HG03108 (cell line): ENCODE results near the gene CES5A.
"Not testable (repeated sequence)": the region's sequence is repeated elsewhere in the genome, so short reads cannot be mapped to it uniquely, and the experiment has no call there.

Source experiments
- ATAC-seq: cut with Tn5 transposase; IDR thresholded peaks from one replicate; pipeline ENCODE4 v1.9.1; 2021; ENCODE audit warnings: moderate library complexity; ENCODE audit not compliant: unreplicated experiment

The CES5A gene, protein sequence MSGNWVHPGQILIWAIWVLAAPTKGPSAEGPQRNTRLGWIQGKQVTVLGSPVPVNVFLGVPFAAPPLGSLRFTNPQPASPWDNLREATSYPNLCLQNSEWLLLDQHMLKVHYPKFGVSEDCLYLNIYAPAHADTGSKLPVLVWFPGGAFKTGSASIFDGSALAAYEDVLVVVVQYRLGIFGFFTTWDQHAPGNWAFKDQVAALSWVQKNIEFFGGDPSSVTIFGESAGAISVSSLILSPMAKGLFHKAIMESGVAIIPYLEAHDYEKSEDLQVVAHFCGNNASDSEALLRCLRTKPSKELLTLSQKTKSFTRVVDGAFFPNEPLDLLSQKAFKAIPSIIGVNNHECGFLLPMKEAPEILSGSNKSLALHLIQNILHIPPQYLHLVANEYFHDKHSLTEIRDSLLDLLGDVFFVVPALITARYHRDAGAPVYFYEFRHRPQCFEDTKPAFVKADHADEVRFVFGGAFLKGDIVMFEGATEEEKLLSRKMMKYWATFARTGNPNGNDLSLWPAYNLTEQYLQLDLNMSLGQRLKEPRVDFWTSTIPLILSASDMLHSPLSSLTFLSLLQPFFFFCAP

DNA sequence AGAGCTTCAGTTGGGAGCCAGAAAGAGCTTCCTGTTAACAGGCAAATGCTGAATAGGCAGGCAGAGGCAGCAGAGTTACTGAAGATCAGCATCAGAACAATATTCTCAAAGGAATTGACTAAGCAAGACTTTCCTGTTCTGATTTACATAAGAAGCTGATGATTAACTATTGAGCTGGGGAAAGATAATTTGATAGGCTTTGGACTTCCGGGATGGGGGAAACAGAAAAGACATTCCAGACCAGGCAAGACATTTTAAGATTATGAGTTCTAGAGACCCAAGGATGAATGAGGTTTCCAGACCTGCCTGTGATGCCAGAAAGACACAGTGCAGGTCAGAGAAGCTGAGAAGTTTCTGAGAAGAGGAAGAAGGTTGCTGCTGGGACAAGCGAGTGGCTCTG, at the start of gene CES5A:
TSS of gene CES5A (minus strand) at position 101 of the 400 bp plus-strand sequence. CDS start 152 bp downstream, outside the sequence.
- ATAC-seq, result no peak

DNA sequence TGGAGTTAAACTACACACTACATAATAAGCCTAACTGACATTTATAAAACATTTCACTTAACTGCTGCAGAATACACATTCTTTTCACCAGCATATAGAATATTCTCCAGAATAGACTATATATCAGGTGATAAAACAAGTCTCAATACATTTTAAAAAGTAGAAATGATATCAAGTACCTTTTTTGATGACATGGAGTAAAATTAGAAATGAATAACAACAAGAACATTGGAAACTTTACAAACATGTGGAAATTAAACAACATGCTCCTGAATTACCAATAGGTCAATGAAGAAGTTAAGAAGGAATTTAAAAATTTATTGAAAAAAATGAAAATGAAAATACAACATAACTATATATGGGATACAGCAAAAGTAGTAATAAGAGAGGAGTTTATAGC, 47.5 kb upstream of the CES5A start:
- no peak for ATAC-seq

GRCh38 chr16:55917373-55918160, 42.4 kb upstream of the CES5A start:
- ATAC-seq, result no peak

GRCh38 chr16:55915096-55915827, 40.1 kb upstream of the CES5A start:
- ATAC-seq, result no peak

DNA sequence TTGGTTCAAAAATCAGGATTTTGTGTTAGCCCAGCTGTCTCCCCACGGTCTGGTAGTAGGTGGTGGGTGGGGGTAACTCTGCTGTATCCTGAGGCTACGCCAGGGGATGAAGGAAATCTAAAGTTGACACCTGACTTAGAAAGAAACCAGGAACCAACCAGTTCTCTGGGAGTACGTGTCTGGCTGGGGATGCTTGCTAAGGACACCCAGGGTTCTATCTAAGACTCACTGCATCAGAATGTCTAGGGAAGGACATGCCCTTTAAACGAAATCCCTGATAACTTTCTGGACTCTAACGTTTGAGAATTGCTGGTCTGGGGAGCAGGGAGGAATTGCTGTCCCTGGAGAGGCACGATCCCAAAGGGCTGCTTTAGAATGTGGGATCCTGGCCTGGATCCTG, 39.2 kb upstream of the CES5A start:
- ATAC-seq, result no peak

DNA sequence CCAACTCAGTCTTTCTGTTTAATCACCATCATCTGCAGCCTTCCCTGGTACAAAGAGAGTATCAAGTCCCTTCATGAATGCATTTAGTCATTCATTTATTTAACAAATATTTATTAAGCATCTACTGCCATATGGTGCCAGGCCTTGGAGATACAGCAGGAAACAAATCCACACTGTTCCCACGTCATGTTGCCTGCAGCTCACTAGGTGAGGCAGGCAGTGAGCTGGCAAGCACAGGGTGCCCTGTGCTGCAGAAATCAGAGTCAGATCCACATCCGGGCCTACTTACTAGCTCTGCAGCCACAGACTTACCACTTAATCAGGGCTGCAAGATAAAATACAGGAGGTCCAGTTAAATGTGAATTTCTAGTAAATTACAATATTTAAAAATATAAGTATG, 38.5 kb upstream of the CES5A start:
- ATAC-seq, result no peak

DNA sequence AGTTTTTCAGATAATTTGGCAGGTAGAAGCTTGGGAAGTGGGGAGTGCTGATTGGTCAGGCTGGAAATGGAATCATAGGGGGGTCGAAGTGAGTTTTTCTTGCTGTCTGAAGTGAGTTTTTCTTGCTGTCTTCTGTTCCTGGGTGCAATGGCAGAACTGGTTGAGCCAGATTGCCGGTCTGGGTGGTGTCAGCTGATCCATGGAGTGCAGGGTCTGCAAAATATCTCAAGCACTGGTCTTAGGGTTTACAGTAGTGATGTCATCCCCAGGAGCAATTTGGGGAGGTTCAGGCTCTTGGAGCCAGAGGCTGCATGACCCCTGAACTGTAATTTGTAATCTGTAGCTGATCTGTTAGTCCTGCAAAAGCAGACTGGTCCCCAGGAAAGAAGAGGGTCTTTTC, 37.9 kb upstream of the CES5A start:
- ATAC-seq, result not testable (repeated sequence)

DNA sequence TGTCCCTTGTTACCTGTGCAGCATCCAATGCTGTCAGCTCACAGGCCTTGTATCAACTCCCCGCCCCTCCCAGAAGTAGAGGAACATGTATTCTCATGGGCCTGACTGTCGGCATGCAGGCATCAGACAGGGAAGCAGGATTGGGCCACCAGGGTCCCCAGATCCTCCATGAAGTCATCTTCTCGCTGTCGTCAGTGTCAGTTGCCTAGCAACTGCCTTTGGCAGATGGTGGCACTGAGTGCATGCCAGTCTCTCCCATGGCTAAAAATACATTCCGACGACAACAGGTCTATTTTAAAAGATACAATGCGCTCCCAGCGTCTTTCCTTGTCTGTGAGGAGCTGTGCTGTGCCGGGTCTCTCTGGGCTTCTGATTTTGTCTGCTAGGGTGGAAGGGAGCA, 36.8 kb upstream of the CES5A start:
- no peak for ATAC-seq

GRCh38 chr16:55911616-55912015, 36.4 kb upstream of the CES5A start:
- ATAC-seq, result no peak

- ATAC-seq, result no peak
These were observed 34.7 kb upstream of the CES5A start for GRCh38 chr16:55909876-55910275.

DNA sequence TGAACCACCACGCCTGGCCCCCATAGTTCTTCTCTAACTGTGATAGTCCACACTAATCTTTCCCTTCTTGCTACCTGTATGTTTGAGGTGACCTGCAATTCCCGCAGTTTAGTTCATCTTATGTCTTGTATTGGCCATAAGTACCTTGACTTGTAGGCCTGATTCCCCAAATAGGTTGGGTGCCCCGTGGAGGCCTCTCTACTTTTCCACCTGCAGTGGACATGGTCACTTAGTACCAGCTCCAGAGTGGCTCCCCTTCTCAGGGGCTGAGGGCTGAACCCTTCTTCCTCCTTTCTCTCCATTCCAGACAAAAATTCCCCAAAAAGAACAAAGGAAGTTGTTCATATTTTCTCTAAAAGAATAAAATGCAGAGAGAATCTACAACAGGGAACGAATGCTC, 33.5 kb upstream of the CES5A start:
- no peak for ATAC-seq

GRCh38 chr16:55907661-55908060, 32.5 kb upstream of the CES5A start:
- no peak for ATAC-seq

DNA sequence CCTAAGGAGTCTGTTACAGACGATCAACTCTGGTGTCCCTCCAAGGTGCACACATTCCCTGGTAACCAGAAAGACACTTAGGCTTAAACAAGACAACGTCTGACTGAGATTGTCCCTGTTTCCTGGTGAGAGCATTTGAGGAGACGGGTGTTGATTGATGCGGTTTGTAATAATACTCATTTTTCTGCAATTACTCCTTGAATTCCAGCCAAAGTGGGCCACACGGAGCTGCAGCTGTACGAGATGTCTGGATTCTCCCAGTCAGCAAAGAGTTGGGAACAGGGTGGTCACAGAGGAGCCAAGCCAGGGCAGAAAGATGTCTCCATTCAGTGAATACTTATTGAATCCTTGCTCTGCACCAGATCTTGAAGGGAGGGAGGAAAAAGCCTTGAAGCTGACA, 30.9 kb upstream of the CES5A start:
- no peak for ATAC-seq

DNA sequence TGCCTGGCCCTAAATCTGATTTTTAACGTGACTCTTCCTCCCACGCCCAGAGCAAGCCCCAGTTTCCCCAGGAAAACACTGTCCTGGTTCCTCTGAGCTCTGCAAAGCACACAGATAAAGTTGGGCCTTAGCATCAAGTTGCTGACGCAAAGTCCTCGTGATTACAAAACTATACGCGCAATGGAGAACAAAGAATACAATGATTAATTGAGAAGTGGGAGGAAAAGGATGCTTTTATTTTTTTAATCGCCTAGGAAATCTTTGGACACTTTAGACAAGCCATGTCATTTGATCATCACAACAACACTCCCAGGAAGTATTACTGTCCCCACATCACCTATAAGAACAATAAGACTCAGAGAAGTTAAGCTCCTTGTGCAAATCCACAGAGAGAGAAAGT, 30.5 kb upstream of the CES5A start:
- ATAC-seq, result no peak

DNA sequence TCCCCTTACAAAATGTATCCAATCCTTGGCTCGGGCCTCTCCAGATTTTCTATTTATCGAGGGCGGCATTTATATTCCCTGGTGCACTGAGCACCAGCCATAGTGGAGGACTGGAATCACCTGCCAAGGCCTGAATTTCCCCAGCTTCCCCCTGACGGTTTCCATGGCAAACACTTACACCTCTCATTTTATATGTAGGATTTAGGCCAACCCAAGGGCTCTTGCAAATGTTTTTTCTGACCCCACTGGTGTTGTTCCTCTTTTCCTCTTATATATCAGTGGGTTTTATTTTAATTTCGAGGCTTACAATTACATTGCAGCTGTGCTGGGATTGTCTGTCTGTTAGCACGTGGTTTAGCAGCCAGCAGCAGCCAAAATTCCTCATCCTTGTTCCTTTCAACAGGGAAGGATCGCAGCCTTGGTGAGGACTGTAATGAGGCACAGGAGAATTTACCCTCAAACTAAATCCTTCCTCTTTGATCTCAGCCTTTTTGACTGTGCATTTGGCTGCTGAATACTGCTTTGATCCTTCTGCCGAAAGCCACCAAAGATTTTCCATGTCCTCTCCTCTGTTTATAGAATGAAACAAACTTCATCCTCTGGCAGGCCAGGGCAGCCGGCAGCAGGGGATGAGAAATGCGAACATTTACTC, 26.5 kb upstream of the CES5A start:
- no peak for ATAC-seq

DNA sequence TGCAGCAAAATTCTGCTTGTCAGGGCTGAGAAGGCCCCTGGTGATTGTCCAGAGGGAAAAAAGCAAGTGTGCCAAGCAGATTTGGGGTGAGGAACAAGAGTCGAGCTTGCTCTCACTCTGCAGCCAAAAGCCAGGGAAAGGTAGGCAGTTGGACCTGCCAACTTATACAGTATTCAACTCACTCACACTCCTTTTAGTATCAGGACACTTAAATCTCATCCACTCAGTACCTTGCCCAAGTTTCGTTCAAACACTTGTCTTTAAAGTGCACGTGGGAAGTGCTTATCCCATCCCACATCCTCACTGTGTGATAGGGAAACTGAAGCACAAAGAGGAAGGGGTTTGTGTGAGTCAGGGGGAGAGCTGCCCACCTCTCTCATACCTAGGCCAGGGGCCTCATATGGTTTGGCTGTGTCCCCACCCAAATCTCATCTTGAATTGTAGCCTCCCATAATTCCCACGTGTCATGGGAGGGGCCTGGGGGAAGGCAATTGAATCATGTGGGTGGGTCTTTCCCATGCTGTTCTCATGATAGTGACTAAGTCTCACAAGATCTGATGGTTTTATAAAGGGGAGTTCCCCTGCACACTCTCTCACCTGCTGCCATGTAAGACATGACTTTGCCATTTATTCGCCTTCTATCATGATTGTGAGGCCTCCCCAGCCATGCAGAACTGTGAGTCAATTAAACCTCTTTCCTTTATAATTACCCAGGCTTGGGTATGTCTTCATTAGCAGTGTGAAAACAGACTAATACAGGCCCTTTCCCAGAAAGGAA, 25.6 kb upstream of the CES5A start:
- no peak for ATAC-seq

DNA sequence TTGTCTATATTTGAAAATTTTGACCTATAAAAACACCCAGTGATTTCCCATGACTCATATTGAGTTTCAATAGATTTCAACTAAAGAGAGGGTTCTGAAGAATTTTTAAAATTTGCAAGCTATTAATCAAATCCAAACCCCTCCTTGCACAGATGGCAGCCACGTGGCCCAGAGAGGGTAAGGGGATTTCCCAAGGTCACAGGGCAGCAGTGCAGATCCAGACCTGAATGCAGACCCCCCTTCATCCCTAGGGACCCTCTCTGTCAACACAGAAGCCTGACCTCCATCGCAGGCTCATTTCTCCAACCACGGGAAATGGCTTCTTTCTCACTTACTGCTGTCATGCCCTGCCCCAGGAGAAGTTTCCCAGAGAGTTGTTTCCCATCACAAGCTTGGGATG, 24.7 kb upstream of the CES5A start:
- no peak for ATAC-seq

GRCh38 chr16:55898592-55898991, 23.4 kb upstream of the CES5A start:
- no peak for ATAC-seq

DNA sequence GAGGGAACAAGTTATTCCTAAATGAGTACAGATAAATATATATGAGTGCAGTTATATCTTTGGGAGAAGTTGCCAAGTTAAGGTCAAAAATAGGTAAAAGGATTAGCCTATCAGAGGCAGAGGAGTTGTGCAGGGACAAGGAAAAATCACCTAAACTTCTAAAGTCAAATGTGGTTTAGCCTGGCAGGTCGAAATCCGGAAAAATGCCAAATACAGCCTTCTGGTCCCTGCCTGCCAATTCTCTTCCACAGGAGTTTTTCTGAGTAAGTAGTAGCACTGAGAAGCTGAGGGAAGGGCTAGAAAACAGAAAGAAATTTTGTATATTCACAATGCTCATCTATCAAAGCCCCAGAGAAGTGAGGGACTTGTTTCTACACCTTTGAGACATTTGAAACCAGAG, 17.6 kb upstream of the CES5A start:
- ATAC-seq, result no peak

- ATAC-seq, result no peak
These were observed 14.3 kb upstream of the CES5A start for GRCh38 chr16:55889518-55889917.
